HG03175 (cell line): ENCODE results near the gene STRA8.

Experiments
- ATAC-seq: cut with Tn5 transposase; IDR thresholded peaks from one replicate; pipeline ENCODE4 v1.9.1; 2021; ENCODE audit warnings: mild to moderate bottlenecking, moderate library complexity; ENCODE audit not compliant: unreplicated experiment

The STRA8 gene

DNA sequence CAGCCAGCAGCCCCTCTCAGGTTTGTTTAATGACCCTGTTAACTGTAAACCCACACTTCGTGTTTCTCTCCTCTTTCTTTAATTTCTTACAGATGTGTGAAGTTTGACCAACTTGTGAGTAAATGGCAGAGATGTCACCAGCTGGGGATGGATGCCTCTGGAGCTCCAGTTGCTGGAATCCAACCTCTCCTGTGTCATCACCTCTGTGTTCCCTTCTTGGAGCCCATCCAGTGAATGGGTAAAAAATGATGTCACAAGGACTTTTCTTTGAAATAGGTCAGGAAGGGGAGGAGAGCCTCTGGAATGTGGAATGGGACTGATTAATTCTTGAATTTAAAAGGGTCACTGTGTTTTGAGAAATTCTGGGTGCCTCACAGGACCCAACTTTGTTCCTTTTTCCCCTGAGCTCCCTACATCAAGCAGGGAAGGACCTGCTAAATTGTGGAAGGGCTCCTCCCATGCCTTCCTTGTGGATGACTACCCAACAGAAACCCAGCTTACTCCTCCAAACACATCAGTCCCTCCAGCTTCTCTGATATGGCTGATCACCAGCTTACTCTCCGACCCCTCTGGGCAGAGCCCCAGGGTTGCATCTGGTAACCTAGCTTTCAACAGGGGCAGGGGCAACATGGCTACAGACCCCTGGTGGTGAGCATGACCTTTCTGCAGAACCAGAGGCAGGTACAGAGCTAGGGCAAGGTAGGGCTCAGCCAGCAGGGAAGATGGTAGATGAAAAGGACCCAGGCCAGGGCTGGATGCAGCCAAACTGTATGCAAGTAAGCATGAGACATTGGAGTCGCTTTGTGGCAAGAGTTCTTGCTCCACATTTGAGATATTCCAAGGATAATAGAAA lies 67.5 kb downstream of the STRA8 start:
- ATAC-seq: no peak
